H1 (cell line): ENCODE data around the gene BORCS6. TPM values are rescaled to one million over a fixed set of nuclear protein-coding genes. Genes with fewer than 3 reads are reported as not detected.

Experiments used
- CEBPB ChIP-seq: IDR thresholded peaks from 2 replicates; pipeline ENCODE4 v1.6.1; 2012; ENCODE audit warnings: low read depth, low read length
- CHD1 ChIP-seq: IDR thresholded peaks from 2 replicates; pipeline ENCODE4 v1.6.1; 2012; ENCODE audit warnings: low read depth, low read length, improper control_type of control experiment
- RXRA ChIP-seq: IDR thresholded peaks from 2 replicates; pipeline ENCODE4 v1.6.1; 2011; ENCODE audit warnings: low read depth, mild to moderate bottlenecking, low read length, moderate library complexity; ENCODE audit not compliant: insufficient read depth
- SP2 ChIP-seq: IDR thresholded peaks from 2 replicates; pipeline ENCODE4 v1.6.1; 2012; ENCODE audit warnings: mild to moderate bottlenecking, low read length, inconsistent platforms
- TAF7 ChIP-seq: optimal IDR thresholded peaks from 2 replicates; pipeline ENCODE3; 2011; ENCODE audit warnings: low read depth, mild to moderate bottlenecking, inconsistent platforms, low read length, moderate library complexity, borderline replicate concordance
- polyA plus RNA-seq, 7 experiments: library from polyadenylated mRNA; depleted of rRNA in 3 of 7; stranded (reverse) in 5 of 7; unstranded in 2 of 7; fragments of >200 nt in 5 of 7; fragments of 200-250 nt in 2 of 7; gene quantifications; 1 replicate in 5 of 7; 2 replicates in 1 of 7; 4 replicates in 1 of 7; pipeline versions ENCODE4 v1.2.1 to v1.2.3, GENCODE V29; 2011 to 2013; ENCODE audit warnings: missing spikeins in 2 of 7, mixed read lengths in 2 of 7
- total RNA-seq: library from RNA; stranded (reverse); fragmentation: NEBNext Ultra II Directional; extraction: Animal tissue kit (Norgen Biotek cat#: 25700); gene quantifications from 2 replicates; pipeline ENCODE4 v1.2.1, GENCODE V29; 2021

Gene BORCS6
- total and polyA plus RNA-seq, 2 of the 8 experiments (the other 6 are each of a cell fraction or from before 2014, with no cell fraction given): 3.3 to 3.6 TPM

DNA sequence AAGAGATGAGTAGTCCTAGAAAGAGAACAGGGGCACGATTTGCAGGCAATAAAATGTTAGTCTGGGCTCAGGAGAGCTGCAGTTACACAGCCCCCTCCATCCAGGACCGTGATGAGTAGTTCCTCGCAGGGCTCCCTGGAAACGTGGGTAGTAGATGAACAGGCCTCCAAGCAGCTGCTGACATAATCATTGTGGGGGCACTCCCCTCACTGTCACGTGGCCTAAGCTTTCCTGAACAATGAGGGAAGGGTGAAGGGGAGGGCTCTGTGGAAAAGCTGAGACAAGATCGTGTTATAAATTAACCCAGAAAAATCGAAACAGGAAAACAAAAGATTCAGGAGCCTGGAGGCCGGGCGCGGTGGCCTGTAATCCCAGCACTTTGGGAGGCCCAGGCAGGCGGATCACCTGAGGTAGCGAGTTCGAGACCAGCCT, 36.4 kb downstream of the BORCS6 start (continued):
- TF ChIP-seq SP2: no peak
- TF ChIP-seq CEBPB: no peak
- TF ChIP-seq CHD1: no peak
- TF ChIP-seq RXRA: no peak
- TF ChIP-seq TAF7: no peak
- TF ChIP-seq, all 59 proteins: peak for 0
